Fibroblast of skin of back (primary cell): ENCODE data around the gene AGBL2. TPM values are rescaled to one million over a fixed set of nuclear protein-coding genes. Genes with fewer than 3 reads are reported as not detected.
"Not testable (repeated sequence)": the region's sequence is repeated elsewhere in the genome, so short reads cannot be mapped to it uniquely, and the experiment has no call there.

Experiments
- DNase-seq: peaks from one replicate; pipeline ENCODE4 v3.0.0-alpha.2; 2013
- polyA plus RNA-seq, 2 experiments: library from polyadenylated mRNA; unstranded; fragments of 120-200 nt; gene quantifications; one replicate each; pipeline ENCODE4 v1.2.1, GENCODE V29; 2013; ENCODE audit not compliant: insufficient read length in 2 of 2

AGBL2 gene
- 0.11 TPM for polyA plus RNA-seq (2013, experiment 1 of 2; ENCODE audit: insufficient read length)
- 0.43 TPM for polyA plus RNA-seq (2013, experiment 2 of 2; ENCODE audit: insufficient read length)

GRCh38 chr11:47715082-47715669 lies at the start of gene AGBL2:
Gene AGBL2, minus strand, starts transcription at chr11:47715369. Its CDS starts 719 bp downstream, at chr11:47714650.
- DNase-seq, result peak; percentile 70

DNA sequence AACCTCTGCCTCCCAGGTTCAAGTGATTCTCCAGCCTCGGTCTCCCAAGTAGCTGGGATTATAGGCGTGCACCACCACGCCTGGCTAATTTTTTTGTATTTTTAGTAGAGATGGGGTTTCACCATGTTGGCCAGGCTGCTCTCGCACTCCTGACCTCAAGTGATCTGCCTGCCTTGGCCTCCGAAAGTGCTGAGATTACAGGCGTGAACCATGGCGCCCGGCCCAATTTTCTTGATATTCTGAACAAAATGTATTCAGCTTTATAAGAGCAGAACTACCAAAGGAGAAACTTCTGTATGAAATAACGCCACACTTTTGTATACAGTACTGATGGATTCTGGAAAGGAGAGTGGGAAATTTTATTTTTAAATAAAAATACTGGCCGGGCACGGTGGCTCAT lies 44.1 kb upstream of the AGBL2 start:
- DNase-seq, result not testable (repeated sequence)

GRCh38 chr11:47756208-47756607 lies 41.0 kb upstream of the AGBL2 start:
- DNase-seq, result no peak

DNA sequence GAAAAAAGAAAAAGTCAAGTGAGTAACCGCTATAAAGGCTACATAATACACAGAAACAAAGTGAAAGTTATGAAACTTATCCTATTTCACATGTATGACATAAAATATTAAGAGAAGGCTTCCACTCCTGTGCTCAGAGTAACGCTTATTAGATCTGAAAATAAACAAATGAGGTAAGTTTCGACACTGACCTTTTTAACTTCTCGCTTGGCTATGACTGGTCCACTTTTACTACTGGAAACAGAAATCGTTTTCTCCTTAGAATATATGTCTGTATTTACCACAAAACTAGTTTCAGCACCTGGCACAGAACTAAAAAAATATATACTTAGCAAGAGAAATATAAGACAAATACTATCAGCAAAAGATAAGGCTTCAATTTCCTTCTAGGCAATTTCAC lies 35.6 kb upstream of the AGBL2 start:
- DNase-seq, result no peak

GRCh38 chr11:47742494-47742893 lies 27.3 kb upstream of the AGBL2 start:
- not testable (repeated sequence) for DNase-seq

GRCh38 chr11:47737817-47738216 lies 22.6 kb upstream of the AGBL2 start:
- DNase-seq, result not testable (repeated sequence)

- no peak for DNase-seq
Measured at GRCh38 chr11:47732271-47732670, 17.1 kb upstream of the AGBL2 start.

- no peak for DNase-seq
Measured at GRCh38 chr11:47731475-47731874, 16.3 kb upstream of the AGBL2 start.

DNA sequence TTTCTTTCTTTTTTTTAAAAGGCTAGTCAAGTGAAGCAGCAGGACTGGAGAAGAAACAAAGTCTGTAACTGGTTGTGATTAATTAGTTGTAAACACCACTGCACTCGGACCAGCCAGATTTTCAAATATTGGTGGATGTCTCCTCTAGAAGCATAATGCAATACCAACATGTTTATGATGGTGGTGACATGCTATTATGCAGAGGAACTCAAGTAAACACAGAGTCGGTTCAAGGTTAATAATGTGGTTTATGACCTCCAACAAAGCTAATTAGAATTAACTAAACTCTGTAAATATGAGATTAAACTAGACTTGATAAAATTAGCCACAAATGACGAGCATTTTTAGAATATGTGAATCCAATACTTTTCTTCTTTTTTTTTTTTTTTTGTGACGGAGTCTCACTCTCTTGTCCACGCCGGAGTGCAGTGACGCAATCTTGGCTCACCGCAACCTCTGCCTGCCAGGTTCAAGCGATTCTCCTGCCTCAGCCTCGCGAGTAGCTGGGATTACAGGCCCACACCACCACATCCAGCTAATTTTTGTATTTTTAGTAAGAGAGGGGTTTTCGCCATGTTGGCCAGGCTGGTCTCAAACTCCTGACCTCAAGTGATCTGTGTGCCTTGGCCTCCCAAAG lies 11.8 kb upstream of the AGBL2 start:
- DNase-seq, result no peak

DNA sequence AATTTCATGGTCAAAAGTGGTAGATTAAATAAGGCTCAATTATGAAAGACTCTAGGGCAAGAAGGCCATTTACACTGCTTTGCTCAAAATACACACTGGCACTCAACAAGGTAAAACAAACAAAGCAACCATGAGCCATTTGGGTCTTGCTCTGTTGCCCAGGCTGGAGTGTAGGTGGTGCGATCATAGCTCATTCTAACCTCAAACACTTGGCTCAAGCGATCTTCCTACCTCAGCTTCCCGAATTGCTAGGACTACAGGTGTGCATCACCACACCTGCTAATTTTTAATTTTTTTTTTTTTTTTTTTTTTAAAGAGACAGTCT lies 10.9 kb upstream of the AGBL2 start:
- no peak for DNase-seq

DNA sequence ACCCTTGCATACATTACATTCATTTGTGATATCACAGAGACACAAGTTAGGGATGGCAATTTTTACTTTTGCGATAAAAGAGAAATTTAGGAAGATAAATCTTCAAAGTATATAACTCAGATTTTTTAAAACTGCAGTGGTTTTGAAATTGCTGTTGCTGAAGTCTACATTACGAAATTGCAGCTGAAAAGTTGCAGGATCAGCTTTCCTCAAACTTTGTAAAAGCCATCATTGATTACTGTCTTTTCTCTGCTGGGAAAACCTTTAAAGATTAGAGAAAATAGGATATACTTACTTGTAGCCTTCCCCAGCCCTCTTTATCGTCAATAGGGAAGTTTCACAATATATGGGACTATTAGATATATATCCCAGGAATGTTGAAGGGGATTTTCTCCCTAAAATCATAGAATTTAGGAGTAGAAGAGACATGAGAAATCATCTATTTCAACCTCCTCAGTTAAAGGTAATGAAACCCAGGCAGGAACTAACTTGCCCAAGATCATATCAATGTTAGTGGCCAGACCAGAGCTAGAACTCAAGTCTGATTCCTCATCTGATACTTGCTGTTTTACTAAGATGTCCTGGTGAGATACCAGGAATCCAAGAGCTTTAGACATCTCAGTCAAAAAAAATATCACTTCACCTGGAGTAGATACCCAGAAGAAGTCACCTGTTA lies 10.4 kb upstream of the AGBL2 start:
- DNase-seq, result no peak

GRCh38 chr11:47724041-47724729 lies 9.0 kb upstream of the AGBL2 start:
- DNase-seq, result peak; percentile 15

DNA sequence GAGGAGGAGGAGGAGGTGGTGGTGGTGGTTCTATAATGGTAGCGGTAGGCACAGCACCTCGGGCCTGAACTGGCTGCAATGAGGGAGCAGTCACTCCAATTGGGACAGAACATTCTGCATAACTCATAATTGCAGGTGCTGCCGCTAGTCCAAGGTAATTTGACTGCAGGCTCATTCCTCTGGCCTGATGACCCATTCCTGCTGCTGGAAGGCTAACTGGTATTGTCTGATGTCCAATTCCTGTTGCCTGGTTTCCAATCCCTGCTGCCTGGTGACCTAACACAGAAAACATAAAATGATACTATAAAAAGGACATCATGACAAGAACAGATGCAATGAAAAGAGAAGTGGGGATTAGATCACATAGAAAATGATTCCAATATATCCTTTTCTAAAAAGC lies 7.9 kb upstream of the AGBL2 start:
- no peak for DNase-seq

GRCh38 chr11:47720651-47721050 lies 5.5 kb upstream of the AGBL2 start:
- DNase-seq, result no peak

DNA sequence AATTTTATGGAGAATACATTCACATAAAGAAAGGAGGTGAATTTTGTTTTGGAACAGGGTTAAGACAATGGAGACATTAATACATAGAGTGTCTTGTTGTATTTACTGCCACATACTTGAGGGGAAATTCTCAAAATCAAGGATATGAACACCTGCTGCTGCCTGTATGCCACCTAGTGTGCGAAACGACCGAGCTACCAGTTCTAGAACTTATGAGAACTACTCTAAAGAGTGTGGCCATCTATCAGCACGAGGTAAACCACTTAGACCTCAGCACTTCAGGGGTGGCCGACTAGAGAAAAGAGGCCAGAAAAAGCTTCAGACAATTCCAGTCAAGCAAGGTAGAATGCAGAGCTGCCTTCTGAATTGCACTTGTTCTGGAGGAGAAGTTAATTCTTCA lies 1.5 kb upstream of the AGBL2 start:
- DNase-seq, result no peak

DNA sequence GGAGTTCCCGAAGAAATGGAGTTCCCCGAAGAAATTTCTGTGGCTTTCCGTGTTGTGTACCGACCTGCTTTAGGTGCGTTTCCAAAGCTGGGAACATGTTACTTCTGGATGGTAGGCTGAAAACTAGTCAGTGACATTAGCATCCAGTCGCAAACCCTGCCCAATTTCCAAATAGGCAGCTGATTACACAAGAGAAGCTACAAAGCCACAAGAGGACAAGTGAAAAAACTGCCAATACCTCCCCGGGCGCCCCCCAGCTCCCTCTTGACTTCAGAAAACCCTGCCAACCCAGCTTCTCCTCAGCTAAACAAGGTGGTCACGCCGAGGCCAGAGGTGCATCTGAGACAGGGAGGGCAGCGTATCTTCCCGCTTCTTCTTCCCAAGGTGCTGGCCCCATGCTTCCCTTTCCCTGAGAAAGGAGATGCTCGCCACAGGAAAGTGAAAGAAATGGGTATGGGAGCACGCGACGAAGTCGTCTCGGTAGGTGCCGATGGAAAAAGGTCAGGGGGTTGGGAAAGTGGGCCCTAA lies 551 bp downstream of the AGBL2 start:
- peak; percentile 10 for DNase-seq

DNA sequence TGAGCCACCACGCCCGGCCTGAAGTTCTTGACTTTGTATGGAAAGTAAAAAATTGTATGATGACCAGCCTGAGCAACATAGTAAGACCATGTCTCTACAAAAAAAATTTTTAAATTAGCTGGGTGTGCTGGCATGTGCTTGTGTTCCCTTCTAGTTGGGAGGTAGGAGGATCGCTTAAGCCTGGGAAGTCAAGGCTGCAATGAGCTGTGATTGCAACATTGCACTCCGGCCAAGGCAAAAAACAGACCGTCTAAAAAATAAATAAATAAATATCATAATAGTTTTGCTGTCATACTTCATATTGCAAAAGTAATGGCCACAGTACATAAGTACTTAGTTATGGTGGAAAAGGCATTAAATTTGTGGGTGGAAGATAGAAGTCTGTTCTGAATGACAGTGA lies 3.4 kb downstream of the AGBL2 start:
- no peak for DNase-seq

DNA sequence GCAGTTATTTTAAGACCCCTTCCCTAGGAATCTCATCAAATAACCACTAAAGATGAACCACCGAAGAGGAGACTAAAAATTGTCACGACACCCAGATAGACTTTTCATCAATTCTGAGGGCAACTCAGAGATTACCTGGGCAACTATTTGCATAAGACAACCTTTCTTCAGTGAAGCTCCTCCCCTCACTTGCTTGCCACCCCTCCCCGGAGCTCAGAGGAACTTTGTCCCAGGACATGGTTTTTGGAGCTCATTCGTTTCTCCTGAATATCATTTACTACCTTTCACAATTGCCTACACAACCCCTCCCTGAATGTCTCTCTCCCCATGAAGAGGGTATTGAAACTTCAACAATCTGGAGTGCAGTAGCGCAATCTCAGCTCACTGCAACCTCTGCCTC lies 3.9 kb downstream of the AGBL2 start:
- DNase-seq, result no peak

- not testable (repeated sequence) for DNase-seq
Measured at GRCh38 chr11:47707275-47707786, 7.8 kb downstream of the AGBL2 start.

DNA sequence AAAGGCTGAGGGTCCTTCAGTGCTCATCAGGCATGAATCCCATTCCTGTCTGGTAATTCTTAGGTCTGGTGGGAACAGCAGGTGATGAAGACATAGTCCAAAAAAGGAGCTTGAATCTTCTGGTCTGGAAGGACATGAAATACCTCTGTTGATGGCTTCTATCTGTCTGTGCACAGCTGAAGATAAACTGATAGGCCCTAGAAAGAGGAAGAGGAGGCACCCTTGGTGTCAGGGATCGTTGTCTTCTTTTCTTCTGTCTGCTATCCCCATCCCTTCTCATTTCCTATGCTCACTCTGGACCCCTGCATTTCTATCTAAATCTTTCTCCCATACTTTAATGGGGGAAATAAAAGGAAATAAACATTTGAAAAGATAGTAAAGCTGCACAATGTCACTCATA lies 9.4 kb downstream of the AGBL2 start:
- DNase-seq, result no peak

DNA sequence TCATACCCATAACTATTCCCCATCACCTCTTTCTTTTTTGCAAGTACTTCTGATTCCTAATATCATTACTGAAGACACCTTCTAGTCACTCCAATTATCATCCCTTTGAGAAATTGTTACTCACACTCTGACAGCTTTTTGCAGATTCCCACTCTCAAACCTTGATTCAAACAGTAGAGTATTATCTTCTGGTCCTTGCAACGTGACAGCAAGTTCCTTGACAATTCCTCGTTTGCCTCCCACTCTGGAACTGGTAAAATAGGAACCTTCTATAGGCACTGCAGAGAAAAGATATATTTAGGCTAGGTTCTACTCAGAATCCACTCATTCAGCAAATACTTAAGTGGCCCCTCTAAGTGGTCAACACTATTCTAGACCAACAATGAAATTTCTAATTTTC lies 23.2 kb downstream of the AGBL2 start:
- DNase-seq, result no peak

GRCh38 chr11:47689480-47689879 lies 25.7 kb downstream of the AGBL2 start:
- no peak for DNase-seq

- DNase-seq, result no peak
Measured at GRCh38 chr11:47688991-47689390, 26.2 kb downstream of the AGBL2 start.
